ENCODE results near the gene C1orf74. TPM values are rescaled to one million over a fixed set of nuclear protein-coding genes. Genes with fewer than 3 reads are reported as not detected.

C1orf74 gene
- total RNA-seq, 2 donors from 2014 or later = 3.1 to 5.4 TPM

GRCh38 chr1:209819058-209819457 lies 34.7 kb upstream of the C1orf74 start:
- no peak overlapping the region for H3K4me3 ChIP-seq (ENCODE audit: low read length)
- peaks cover 4% of the 10 kb centered on the region for H3K4me1 Mint-ChIP-seq
- no peaks in the 10 kb centered on the region for H3K36me3 ChIP-seq (ENCODE audit: control insufficient read depth, insufficient read depth, low read length)
- TF ChIP-seq CTCF (conservative IDR thresholded peaks at IDR 0.05) = no peak
- 0% methylated on average over 1 of the region's 1 CpG; no CpG with 5 or more reads in 1 of the 2 experiments for WGBS, 2 experiments (ENCODE audit: insufficient coverage in 1 of 2, insufficient read length in 1 of 2)
- H3K27ac ChIP-seq (ENCODE audit: low read depth, low read length) = no peak overlapping the region
- DNase-seq = no peak
- no peaks in the 10 kb centered on the region for H3K4me1 ChIP-seq (ENCODE audit: control insufficient read depth, insufficient read depth, low read length)
- H3K9ac ChIP-seq (ENCODE audit: extremely low read depth, low read length, poor library complexity, severe bottlenecking) = no peak overlapping the region
- no peak overlapping the region for H3K4me3 Mint-ChIP-seq
- H3K27me3 ChIP-seq (ENCODE audit: control insufficient read depth, insufficient read depth, low read length, poor library complexity, severe bottlenecking) = peaks cover 28% of the 10 kb centered on the region
- H3K9me3 ChIP-seq (ENCODE audit: control insufficient read depth, low read length) = no peaks in the 10 kb centered on the region
- H3K9me3 Mint-ChIP-seq = no peaks in the 10 kb centered on the region
- no peaks in the 10 kb centered on the region for H3K36me3 Mint-ChIP-seq (ENCODE audit: low read depth)
- H3K27ac Mint-ChIP-seq = no peak overlapping the region
- H3K27me3 Mint-ChIP-seq (ENCODE audit: insufficient read depth) = peaks cover 18% of the 10 kb centered on the region

DNA sequence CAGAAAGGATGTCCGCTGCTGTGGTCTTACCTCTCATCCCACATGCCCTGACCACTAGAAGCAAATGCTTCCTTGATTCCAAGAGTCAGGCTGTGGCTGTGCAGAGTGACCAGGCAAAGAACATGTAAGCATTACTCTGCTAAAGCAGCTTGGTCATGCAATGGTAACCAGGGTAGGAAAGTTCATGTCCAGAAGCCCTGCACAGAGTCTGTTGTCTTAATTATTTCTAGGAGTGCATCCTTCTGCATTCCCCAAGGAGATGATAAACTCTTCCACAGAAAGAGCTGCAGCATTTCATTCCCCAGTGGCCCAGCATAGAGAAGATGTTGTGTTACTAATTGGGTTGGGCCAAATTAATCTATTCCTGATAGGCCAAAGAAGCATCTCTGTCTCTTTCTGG lies 33.3 kb upstream of the C1orf74 start:
- no peak overlapping the region for H3K27ac ChIP-seq (ENCODE audit: low read depth, low read length)
- TF ChIP-seq CTCF (conservative IDR thresholded peaks at IDR 0.05) = no peak

DNA sequence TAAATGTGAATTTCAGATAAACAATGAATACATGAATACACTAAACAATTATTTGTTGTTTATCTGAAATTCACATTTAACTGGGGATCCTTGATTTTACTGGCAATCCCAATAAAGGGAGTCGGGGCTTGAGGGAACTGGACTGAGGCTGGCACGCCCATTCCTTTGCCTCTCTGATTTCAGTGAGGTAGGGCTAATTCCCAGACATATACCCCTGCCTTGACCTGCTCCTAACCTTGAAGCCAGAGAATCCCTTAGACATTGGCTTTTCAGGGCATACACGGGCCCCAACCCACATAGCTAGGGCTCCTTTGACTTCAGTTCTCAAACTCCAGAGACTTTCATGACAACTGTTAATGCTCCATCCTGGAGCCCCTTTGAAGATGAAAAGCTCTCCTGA lies 32.6 kb upstream of the C1orf74 start:
- WGBS, 2 experiments (ENCODE audit: insufficient coverage in 1 of 2, insufficient read length in 1 of 2) = 42 to 60% methylated on average over 2 to 3 of the region's 3 CpGs
- no peak overlapping the region for H3K4me3 ChIP-seq (ENCODE audit: low read length)
- no peaks in the 10 kb centered on the region for H3K9me3 Mint-ChIP-seq
- H3K27ac ChIP-seq (ENCODE audit: low read depth, low read length) = no peak overlapping the region
- no peaks in the 10 kb centered on the region for H3K4me1 ChIP-seq (ENCODE audit: control insufficient read depth, insufficient read depth, low read length)
- H3K4me3 Mint-ChIP-seq = no peak overlapping the region
- no peak overlapping the region for H3K9ac ChIP-seq (ENCODE audit: extremely low read depth, low read length, poor library complexity, severe bottlenecking)
- no peak overlapping the region for H3K27ac Mint-ChIP-seq
- H3K27me3 ChIP-seq (ENCODE audit: control insufficient read depth, insufficient read depth, low read length, poor library complexity, severe bottlenecking) = peaks cover 28% of the 10 kb centered on the region
- DNase-seq = no peak
- H3K27me3 Mint-ChIP-seq (ENCODE audit: insufficient read depth) = peaks cover 18% of the 10 kb centered on the region
- H3K36me3 Mint-ChIP-seq (ENCODE audit: low read depth) = no peaks in the 10 kb centered on the region
- no peak for TF ChIP-seq CTCF (conservative IDR thresholded peaks at IDR 0.05)
- H3K9me3 ChIP-seq (ENCODE audit: control insufficient read depth, low read length) = no peaks in the 10 kb centered on the region
- peaks cover 4% of the 10 kb centered on the region for H3K4me1 Mint-ChIP-seq
- H3K36me3 ChIP-seq (ENCODE audit: control insufficient read depth, insufficient read depth, low read length) = no peaks in the 10 kb centered on the region

More for the DNA sequence above, 33.3 kb upstream of the C1orf74 start:
- Histone ChIP-seq H3K36me3 (ENCODE audit: control insufficient read depth, insufficient read depth, low read length) (no peaks in the 10 kb centered on the region), H3K4me1 (ENCODE audit: control insufficient read depth, insufficient read depth, low read length) (no peaks in the 10 kb centered on the region), H3K4me3 (ENCODE audit: low read length) (no peak overlapping the region), H3K9me3 (ENCODE audit: control insufficient read depth, low read length) (no peaks in the 10 kb centered on the region), H3K9ac (ENCODE audit: extremely low read depth, low read length, poor library complexity, severe bottlenecking) (no peak overlapping the region), H3K27me3 (ENCODE audit: control insufficient read depth, insufficient read depth, low read length, poor library complexity, severe bottlenecking) (peaks cover 28% of the 10 kb centered on the region)
- peaks cover 18% of the 10 kb centered on the region for H3K27me3 Mint-ChIP-seq (ENCODE audit: insufficient read depth)
- no peak for DNase-seq
- peaks cover 4% of the 10 kb centered on the region for H3K4me1 Mint-ChIP-seq
- 90 to 100% methylated on average over 1 of the region's 1 CpG for WGBS, 2 experiments (ENCODE audit: insufficient coverage in 1 of 2, insufficient read length in 1 of 2)
- no peaks in the 10 kb centered on the region for H3K36me3 Mint-ChIP-seq (ENCODE audit: low read depth)
- H3K9me3 Mint-ChIP-seq = no peaks in the 10 kb centered on the region
- H3K4me3 Mint-ChIP-seq = no peak overlapping the region
- H3K27ac Mint-ChIP-seq = no peak overlapping the region
